ENCODE results near the gene MZF1. TPM values are rescaled to one million over a fixed set of nuclear protein-coding genes. Genes with fewer than 3 reads are reported as not detected.
"Not testable (repeated sequence)": the region's sequence is repeated elsewhere in the genome, so short reads cannot be mapped to it uniquely, and the experiment has no call there.

MZF1 gene
- total and polyA plus RNA-seq, 9 donors, result 8.1 to 21.4 (median 16.2) TPM

DNA sequence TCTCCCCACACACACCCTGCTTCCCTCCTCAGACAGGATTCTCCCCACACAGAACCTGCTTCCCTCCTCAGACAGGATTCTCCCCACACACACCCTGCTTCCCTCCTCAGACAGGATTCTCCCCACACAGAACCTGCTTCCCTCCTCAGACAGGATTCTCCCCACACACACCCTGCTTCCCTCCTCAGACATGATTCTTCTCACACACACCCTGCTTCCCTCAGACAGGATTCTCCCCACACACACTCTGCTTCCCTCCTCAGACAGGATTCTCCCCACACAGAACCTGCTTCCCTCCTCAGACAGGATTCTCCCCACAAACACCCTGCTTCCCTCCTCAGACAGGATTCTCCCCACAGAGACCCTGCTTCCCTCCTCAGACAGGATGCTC is 34.0 kb downstream of the MZF1 start:
- peak; percentile 2 for DNase-seq
- H3K36me3 ChIP-seq (ENCODE audit: control insufficient read depth, insufficient read depth, low read length); H3K4me3 ChIP-seq (ENCODE audit: low read length): not testable (repeated sequence)

DNA sequence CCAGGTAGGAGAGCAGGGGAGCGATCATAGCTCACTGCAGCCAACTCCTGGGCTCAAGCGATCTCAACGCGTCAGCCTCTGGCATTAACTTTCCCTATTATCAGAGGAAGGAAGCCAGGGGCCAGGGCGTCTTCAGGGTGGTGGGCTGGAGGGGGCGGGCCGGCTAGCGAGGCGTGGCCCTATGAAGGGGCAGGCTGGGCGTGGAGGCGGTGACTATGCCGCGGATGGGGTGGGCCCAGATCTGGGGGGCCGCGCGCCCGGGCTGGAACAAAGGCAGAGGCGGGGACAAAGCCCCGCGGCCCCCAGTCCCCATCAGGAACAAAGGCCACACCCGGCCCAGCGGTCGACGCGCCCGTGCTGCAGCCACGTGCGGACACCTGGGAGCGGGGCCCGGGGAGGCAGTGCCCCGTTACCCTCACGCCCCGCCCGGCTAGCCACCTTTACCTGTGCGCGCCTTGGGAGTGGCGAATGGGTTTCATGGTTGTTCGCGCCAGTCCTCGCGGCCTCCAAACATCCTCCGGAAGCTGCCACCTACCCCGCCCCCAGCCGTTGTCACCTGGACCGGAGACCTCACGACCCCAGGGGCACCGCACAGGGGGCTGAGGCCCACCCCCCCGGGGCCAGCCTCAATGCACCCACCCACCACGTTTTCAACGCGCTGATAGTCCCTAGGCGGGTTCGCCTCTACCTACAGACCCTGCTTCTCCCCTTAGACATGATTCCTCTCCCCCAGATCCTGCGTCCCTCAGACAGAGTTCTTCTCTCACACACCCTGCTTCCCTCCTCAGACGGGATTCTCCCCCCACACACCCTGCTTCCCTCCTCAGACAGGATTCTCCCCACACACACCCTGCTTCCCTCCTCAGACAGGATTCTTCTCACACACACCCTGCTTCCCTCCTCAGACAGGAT is 34.6 kb downstream of the MZF1 start:
- H3K4me3 ChIP-seq (ENCODE audit: low read length), result peak overlapping the region; percentile 42
- H3K27ac ChIP-seq (ENCODE audit: low read length), result peak overlapping the region; percentile 47
- H3K27me3 ChIP-seq (ENCODE audit: control insufficient read depth, insufficient read depth, low read length), result peaks cover 20% of the 10 kb centered on the region
- WGBS (ENCODE audit: insufficient coverage), result under 1% methylated on average over 53 of the region's 55 CpGs
- no peaks in the 10 kb centered on the region for H3K9me3 ChIP-seq (replicated peaks; ENCODE audit: control insufficient read depth, low read depth, low read length)
- H3K4me1 ChIP-seq (ENCODE audit: control insufficient read depth, insufficient read depth, low read length), result peaks cover 12% of the 10 kb centered on the region
- peak; percentile 65 for DNase-seq
- H3K36me3 ChIP-seq (ENCODE audit: control insufficient read depth, insufficient read depth, low read length), result no peaks in the 10 kb centered on the region

More for the DNA sequence above, 34.0 kb downstream of the MZF1 start:
- not testable (repeated sequence) for H3K27ac ChIP-seq (ENCODE audit: low read length); H3K9me3 ChIP-seq (replicated peaks; ENCODE audit: control insufficient read depth, low read depth, low read length)
- H3K27me3 ChIP-seq (ENCODE audit: control insufficient read depth, insufficient read depth, low read length), result peaks cover 20% of the 10 kb centered on the region
- peaks cover 14% of the 10 kb centered on the region for H3K4me1 ChIP-seq (ENCODE audit: control insufficient read depth, insufficient read depth, low read length)

DNA sequence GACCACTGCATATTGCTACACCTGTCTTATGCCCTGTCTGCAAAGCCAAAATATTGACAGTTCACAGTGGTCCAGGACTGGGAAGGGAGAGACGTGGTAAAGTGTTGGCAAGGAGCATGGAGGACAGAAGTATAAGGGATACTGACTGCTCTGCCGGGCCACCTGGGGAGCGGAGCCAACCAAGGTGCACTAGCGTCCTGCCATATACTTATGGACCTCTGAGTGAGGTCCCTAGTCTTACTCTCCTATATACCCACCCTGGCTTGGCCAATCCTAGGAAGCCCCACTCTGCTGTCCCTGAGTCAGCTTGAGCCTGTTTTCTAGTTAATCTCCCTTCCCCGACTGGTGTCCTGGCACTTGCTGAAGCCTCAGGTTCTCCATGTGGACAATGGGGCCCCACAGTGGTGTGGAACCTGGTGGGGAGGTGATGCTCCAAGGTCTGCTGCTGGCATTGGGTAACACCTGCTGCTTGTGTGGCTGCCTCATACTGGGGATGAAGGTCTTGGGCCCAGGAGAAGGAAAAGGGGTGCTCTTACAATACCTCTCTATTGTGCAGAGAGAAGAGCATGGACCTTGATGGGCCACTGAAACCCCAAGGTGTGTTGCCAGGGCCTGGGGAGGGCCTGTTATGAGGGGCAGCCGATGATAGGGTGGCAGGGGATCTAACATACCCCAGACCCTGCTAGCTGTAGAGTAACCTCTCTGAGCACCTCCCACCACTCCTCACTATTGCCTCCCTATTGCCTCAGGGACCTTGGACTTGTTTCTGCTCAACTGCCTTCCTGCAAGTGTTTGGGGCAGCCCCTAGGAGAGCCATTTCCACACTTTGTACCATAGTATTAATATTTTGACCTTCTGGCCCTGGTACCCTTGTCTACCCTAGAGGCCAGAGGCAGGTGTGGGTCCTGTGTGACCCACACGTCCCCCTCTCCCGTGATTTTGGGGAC is 36.0 kb downstream of the MZF1 start:
- H3K27ac ChIP-seq (ENCODE audit: low read length), result no peak overlapping the region

DNA sequence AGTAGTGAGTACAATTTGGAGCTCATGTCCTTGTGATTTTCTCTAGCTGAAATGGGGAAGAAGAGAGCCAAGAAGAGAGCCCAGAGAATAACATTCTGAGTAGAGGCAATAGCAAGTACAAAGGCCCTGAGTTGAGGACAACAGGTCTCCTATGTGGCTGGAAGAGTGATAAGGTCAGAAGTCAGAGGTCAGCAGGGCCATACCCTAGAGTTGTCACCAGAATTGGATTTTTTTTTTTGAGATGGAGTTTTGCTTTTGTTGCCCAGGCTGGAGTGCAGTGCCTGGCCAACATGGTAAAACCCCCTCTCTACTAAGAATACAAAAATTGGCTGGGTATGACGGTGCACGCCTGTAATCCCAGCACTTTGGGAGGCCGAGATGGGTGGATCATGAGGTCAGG is 37.3 kb downstream of the MZF1 start:
- Histone ChIP-seq H3K9me3 (replicated peaks; ENCODE audit: control insufficient read depth, low read depth, low read length) (no peaks in the 10 kb centered on the region), H3K27me3 (ENCODE audit: control insufficient read depth, insufficient read depth, low read length) (peaks cover 20% of the 10 kb centered on the region), H3K4me3 (ENCODE audit: low read length) (no peak overlapping the region), H3K27ac (ENCODE audit: low read length) (no peak overlapping the region), H3K36me3 (ENCODE audit: control insufficient read depth, insufficient read depth, low read length) (no peaks in the 10 kb centered on the region), H3K4me1 (ENCODE audit: control insufficient read depth, insufficient read depth, low read length) (peaks cover 8% of the 10 kb centered on the region)
- no peak for DNase-seq
- no CpG with 5 or more reads among the region's 3 CpGs for WGBS (ENCODE audit: insufficient coverage)

More for the DNA sequence above, 36.0 kb downstream of the MZF1 start:
- Histone ChIP-seq H3K9me3 (replicated peaks; ENCODE audit: control insufficient read depth, low read depth, low read length) (no peaks in the 10 kb centered on the region), H3K4me1 (ENCODE audit: control insufficient read depth, insufficient read depth, low read length) (peaks cover 8% of the 10 kb centered on the region), H3K4me3 (ENCODE audit: low read length) (no peak overlapping the region), H3K27me3 (ENCODE audit: control insufficient read depth, insufficient read depth, low read length) (peaks cover 20% of the 10 kb centered on the region), H3K36me3 (ENCODE audit: control insufficient read depth, insufficient read depth, low read length) (no peaks in the 10 kb centered on the region)
- DNase-seq, result no peak
- 100% methylated on average over 6 of the region's 8 CpGs for WGBS (ENCODE audit: insufficient coverage)

DNA sequence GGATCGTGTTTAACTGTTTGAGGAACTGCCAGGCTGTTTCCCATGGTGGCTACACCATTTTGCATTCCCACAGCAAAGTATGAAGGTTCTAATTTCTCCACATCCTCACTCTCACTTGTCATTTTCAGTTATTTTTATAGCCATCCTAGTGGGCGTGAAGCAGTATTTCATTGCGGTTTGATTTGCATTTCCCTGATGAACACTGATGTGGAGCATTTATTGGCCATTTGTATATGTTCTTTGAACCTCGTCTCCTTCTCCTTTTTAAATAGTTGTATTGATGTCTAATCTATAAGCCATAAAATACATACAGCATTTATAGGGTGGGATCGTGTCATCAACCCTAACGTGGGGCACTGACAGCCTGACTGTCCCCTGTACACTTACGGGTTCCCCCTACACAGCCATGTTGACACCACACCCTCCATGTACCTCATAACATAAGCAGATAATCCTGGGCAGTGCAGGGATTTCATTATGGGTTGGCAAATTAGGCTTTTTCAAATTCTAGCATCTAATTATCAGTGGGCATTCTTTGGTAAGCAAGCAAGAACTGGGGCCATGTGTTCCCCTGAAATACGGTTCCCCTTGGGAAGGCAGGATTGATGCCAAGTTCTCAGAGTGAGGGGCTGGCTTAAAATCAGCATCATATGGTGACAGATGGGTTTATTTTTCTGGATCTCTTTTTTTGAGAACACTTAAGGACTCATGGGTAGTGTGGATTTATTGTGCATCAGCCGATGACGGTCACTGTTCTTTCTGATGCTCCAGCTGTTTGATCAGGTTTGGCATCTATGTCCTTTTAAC is 41.9 kb downstream of the MZF1 start:
- no CpG with 5 or more reads among the region's 10 CpGs for WGBS (ENCODE audit: insufficient coverage)
- no peaks in the 10 kb centered on the region for H3K36me3 ChIP-seq (ENCODE audit: control insufficient read depth, insufficient read depth, low read length)
- H3K4me3 ChIP-seq (ENCODE audit: low read length), result no peak overlapping the region
- no peaks in the 10 kb centered on the region for H3K4me1 ChIP-seq (ENCODE audit: control insufficient read depth, insufficient read depth, low read length)
- DNase-seq, result no peak
- no peaks in the 10 kb centered on the region for H3K9me3 ChIP-seq (replicated peaks; ENCODE audit: control insufficient read depth, low read depth, low read length)
- peaks cover 2% of the 10 kb centered on the region for H3K27me3 ChIP-seq (ENCODE audit: control insufficient read depth, insufficient read depth, low read length)
- H3K27ac ChIP-seq (ENCODE audit: low read length), result no peak overlapping the region

DNA sequence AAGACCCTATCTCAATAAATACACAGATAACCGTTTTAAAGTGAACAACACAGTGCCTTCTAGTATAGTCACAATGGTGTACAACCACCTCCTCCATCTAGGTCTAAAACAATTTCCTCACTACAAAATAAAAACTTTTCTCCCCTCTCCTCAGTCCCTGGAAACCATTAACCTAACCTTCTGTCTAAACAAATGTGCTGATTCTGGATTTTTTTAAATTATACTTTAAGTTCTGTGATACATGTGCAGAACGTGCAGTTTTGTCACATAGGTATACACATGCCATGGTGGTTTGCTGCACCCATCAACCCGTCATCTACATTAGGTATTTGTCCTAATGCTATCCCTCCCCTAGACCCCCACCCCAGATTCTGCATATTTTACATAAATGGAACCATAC is 43.7 kb downstream of the MZF1 start:
- H3K9me3 ChIP-seq (replicated peaks; ENCODE audit: control insufficient read depth, low read depth, low read length), result no peaks in the 10 kb centered on the region
- DNase-seq, result no peak
- peaks cover 2% of the 10 kb centered on the region for H3K27me3 ChIP-seq (ENCODE audit: control insufficient read depth, insufficient read depth, low read length)
- H3K4me3 ChIP-seq (ENCODE audit: low read length), result no peak overlapping the region
- H3K36me3 ChIP-seq (ENCODE audit: control insufficient read depth, insufficient read depth, low read length), result no peaks in the 10 kb centered on the region
- H3K4me1 ChIP-seq (ENCODE audit: control insufficient read depth, insufficient read depth, low read length), result no peaks in the 10 kb centered on the region
- WGBS (ENCODE audit: insufficient coverage), result 100% methylated on average over 1 of the region's 3 CpGs
- no peak overlapping the region for H3K27ac ChIP-seq (ENCODE audit: low read length)

DNA sequence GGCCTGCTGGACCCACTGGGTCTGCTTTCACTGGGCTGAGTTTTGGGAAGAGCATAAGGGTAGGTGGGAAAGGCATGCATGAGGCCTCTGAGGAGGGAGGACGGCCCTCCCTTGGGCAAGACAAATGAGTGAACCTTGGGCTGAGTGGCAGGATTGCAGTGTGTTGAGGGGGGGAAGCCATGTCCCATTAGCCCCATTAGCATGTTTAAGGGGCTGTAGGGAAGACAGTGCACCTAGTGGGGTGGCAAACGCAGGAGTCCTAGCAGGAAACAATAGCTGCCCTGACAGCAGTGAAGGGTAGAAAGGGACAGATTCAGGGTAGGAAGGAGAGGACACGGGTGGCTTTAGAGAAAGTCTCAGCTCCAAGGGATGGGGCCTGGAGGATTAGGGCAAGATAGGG is 50.4 kb downstream of the MZF1 start:
- WGBS (ENCODE audit: insufficient coverage), result 76% methylated on average over 2 of the region's 3 CpGs
- no peaks in the 10 kb centered on the region for H3K27me3 ChIP-seq (ENCODE audit: control insufficient read depth, insufficient read depth, low read length)
- H3K9me3 ChIP-seq (replicated peaks; ENCODE audit: control insufficient read depth, low read depth, low read length), result no peaks in the 10 kb centered on the region
- peaks cover 21% of the 10 kb centered on the region for H3K4me1 ChIP-seq (ENCODE audit: control insufficient read depth, insufficient read depth, low read length)
- no peaks in the 10 kb centered on the region for H3K36me3 ChIP-seq (ENCODE audit: control insufficient read depth, insufficient read depth, low read length)
- H3K27ac ChIP-seq (ENCODE audit: low read length), result no peak overlapping the region
- DNase-seq, result no peak
- no peak overlapping the region for H3K4me3 ChIP-seq (ENCODE audit: low read length)

DNA sequence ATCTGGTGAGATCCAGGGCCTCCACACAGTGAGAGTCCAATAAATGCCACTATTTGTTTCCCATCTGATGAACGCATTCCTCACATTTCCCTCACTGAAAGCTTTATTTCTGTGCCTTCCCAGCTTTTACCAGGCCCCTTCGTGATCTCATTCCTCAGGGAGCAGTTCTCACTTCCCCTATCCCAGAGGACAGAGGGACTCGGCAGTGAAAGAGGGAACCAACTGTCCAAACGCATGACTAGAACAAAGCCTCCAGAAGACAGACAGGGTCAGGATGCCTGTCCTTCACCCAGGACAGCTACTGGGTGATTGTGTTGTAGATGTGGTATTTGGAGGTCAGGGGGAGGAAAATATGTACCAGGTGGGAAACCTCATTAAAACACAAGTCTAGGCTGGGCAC is 51.5 kb downstream of the MZF1 start:
- 49% methylated on average over 4 of the region's 4 CpGs for WGBS (ENCODE audit: insufficient coverage)
- Histone ChIP-seq H3K36me3 (ENCODE audit: control insufficient read depth, insufficient read depth, low read length) (peaks cover 7% of the 10 kb centered on the region), H3K4me1 (ENCODE audit: control insufficient read depth, insufficient read depth, low read length) (peaks cover 21% of the 10 kb centered on the region), H3K9me3 (replicated peaks; ENCODE audit: control insufficient read depth, low read depth, low read length) (no peaks in the 10 kb centered on the region), H3K27me3 (ENCODE audit: control insufficient read depth, insufficient read depth, low read length) (no peaks in the 10 kb centered on the region), H3K27ac (ENCODE audit: low read length) (no peak overlapping the region), H3K4me3 (ENCODE audit: low read length) (no peak overlapping the region)
- no peak for DNase-seq

DNA sequence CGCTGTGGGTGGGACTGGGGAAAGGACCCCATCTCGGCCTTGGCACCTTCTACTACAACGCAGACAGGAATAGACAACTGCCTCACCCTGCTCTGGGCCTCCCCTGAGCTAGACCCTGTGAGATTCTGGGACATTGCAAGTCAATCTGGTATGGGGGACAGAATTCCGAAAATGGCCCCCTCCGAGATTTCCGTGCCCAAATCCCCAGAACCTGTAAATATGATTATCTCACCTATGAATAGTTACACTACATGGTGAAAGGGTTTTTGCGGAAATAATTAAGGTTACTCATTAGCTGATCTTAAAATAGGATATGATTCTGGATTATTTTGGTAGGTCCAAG is 52.9 kb downstream of the MZF1 start:
- no peak for DNase-seq
- Histone ChIP-seq H3K4me1 (ENCODE audit: control insufficient read depth, insufficient read depth, low read length) (peaks cover 31% of the 10 kb centered on the region), H3K36me3 (ENCODE audit: control insufficient read depth, insufficient read depth, low read length) (peaks cover 22% of the 10 kb centered on the region), H3K4me3 (ENCODE audit: low read length) (peak overlapping the region; percentile 81), H3K9me3 (replicated peaks; ENCODE audit: control insufficient read depth, low read depth, low read length) (no peaks in the 10 kb centered on the region), H3K27me3 (ENCODE audit: control insufficient read depth, insufficient read depth, low read length) (no peaks in the 10 kb centered on the region), H3K27ac (ENCODE audit: low read length) (peak overlapping the region; percentile 98)
- 0% methylated on average over 1 of the region's 7 CpGs for WGBS (ENCODE audit: insufficient coverage)

All from muscle of leg (tissue), 11 donors.